ENCODE measurements around the gene FAM177B.

FAM177B gene

DNA sequence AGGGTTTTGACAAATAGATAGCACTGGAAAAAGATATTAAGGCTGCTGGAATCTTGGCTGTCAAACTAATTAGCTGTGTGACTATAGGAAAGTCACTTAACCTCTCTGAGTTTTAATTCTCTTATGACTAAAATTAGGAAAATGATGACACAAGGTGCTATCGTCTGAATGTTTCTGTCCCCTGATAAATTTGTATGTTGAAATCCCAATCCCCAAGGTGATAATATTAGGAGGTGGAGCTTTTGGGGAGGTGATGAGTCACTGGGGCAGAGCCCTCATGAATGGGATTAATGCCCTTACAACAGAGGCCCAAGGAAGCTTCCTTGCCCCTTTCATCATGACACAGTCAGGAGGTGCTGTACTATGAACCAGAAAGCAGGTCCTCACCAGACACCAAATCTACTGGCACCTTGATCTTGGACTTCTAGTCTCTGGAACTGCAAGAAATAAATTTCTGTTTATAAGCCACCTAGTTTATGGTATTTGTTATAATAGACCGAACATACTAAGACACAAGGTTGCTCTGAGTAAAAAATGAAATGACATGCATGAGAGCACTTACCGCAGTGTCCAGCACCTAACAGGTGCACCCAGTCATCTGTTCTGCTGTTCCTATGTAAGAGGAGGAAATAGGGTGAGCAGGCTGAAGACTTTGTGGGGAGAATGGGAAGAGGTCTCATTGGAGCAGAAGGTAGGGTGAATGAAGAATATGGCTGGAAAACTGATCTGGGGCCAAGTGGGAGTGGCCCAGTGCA lies 51.6 kb downstream of the FAM177B start:
- H3K4me1 ChIP-seq (ENCODE audit: control insufficient read depth, low read depth, low read length) = no peaks in the 10 kb centered on the region
- H3K27ac ChIP-seq (ENCODE audit: low read length) = no peak overlapping the region
- no peak overlapping the region for H3K9ac ChIP-seq (ENCODE audit: low read length)
- no peaks in the 10 kb centered on the region for H3K27me3 ChIP-seq (ENCODE audit: control insufficient read depth, insufficient read depth, low read length)
- H3K36me3 ChIP-seq (ENCODE audit: control insufficient read depth, low read depth, low read length) = no peaks in the 10 kb centered on the region
- H3K9me3 ChIP-seq (ENCODE audit: control insufficient read depth, low read depth, low read length) = no peaks in the 10 kb centered on the region
- no peak overlapping the region for H3K4me3 ChIP-seq (ENCODE audit: low read length)

GRCh38 chr1:222790115-222790514 lies 53.1 kb downstream of the FAM177B start:
- Histone ChIP-seq H3K27me3 (ENCODE audit: control insufficient read depth, insufficient read depth, low read length) (no peaks in the 10 kb centered on the region), H3K9me3 (ENCODE audit: control insufficient read depth, low read depth, low read length) (no peaks in the 10 kb centered on the region), H3K9ac (ENCODE audit: low read length) (no peak overlapping the region), H3K27ac (ENCODE audit: low read length) (no peak overlapping the region), H3K4me3 (ENCODE audit: low read length) (no peak overlapping the region), H3K36me3 (ENCODE audit: control insufficient read depth, low read depth, low read length) (no peaks in the 10 kb centered on the region), H3K4me1 (ENCODE audit: control insufficient read depth, low read depth, low read length) (no peaks in the 10 kb centered on the region)

GRCh38 chr1:222790520-222790919 lies 53.5 kb downstream of the FAM177B start:
- Histone ChIP-seq H3K27me3 (ENCODE audit: control insufficient read depth, insufficient read depth, low read length) (no peaks in the 10 kb centered on the region), H3K4me1 (ENCODE audit: control insufficient read depth, low read depth, low read length) (no peaks in the 10 kb centered on the region)

DNA sequence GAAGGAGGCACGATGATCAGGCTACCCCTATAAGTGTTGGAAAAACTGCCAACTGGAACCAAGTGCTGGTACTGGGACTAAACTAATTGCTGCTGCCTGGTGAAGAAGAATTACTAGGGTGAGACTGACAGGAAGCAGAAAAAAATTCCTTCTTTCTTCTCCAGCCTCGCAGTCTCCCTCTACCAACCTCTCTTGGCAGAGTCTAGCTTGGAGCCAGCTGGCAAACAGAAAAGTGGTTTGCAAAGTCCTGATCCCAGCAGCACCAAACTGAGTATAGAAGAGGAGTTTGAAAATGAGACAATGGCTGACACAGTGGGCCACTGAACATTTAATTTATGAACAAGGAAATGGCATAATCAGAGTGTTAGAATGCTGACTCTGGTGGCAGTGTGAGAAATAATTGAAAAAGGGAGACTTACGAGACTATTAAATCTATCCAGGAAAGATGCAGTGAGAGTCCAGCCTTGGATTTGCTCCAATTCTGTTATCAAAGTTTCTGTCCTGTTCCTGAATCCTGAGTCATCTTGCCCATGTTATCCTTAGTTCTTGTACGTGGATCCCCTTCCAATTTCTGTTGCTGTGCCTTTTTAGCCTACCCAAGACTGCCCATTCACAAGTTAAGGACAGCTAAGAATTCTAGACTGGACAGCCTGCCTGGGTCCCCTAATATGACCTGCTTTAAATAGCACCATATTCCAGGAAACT lies 54.2 kb downstream of the FAM177B start:
- H3K27ac ChIP-seq (ENCODE audit: low read length) = no peak overlapping the region
- H3K9ac ChIP-seq (ENCODE audit: low read length) = no peak overlapping the region
- H3K4me1 ChIP-seq (ENCODE audit: control insufficient read depth, low read depth, low read length) = no peaks in the 10 kb centered on the region
- H3K4me3 ChIP-seq (ENCODE audit: low read length) = no peak overlapping the region
- H3K36me3 ChIP-seq (ENCODE audit: control insufficient read depth, low read depth, low read length) = no peaks in the 10 kb centered on the region
- no peaks in the 10 kb centered on the region for H3K9me3 ChIP-seq (ENCODE audit: control insufficient read depth, low read depth, low read length)
- H3K27me3 ChIP-seq (ENCODE audit: control insufficient read depth, insufficient read depth, low read length) = no peaks in the 10 kb centered on the region

More at GRCh38 chr1:222790520-222790919, 53.5 kb downstream of the FAM177B start:
- Histone ChIP-seq H3K27ac (ENCODE audit: low read length) (no peak overlapping the region), H3K9me3 (ENCODE audit: control insufficient read depth, low read depth, low read length) (no peaks in the 10 kb centered on the region), H3K4me3 (ENCODE audit: low read length) (no peak overlapping the region), H3K36me3 (ENCODE audit: control insufficient read depth, low read depth, low read length) (no peaks in the 10 kb centered on the region), H3K9ac (ENCODE audit: low read length) (no peak overlapping the region)

GRCh38 chr1:222792744-222793143 lies 55.7 kb downstream of the FAM177B start:
- Histone ChIP-seq H3K4me3 (ENCODE audit: low read length) (no peak overlapping the region), H3K4me1 (ENCODE audit: control insufficient read depth, low read depth, low read length) (no peaks in the 10 kb centered on the region), H3K27me3 (ENCODE audit: control insufficient read depth, insufficient read depth, low read length) (no peaks in the 10 kb centered on the region), H3K36me3 (ENCODE audit: control insufficient read depth, low read depth, low read length) (no peaks in the 10 kb centered on the region), H3K27ac (ENCODE audit: low read length) (no peak overlapping the region), H3K9ac (ENCODE audit: low read length) (no peak overlapping the region), H3K9me3 (ENCODE audit: control insufficient read depth, low read depth, low read length) (no peaks in the 10 kb centered on the region)

- Histone ChIP-seq H3K36me3 (ENCODE audit: control insufficient read depth, low read depth, low read length) (no peaks in the 10 kb centered on the region), H3K4me1 (ENCODE audit: control insufficient read depth, low read depth, low read length) (no peaks in the 10 kb centered on the region), H3K4me3 (ENCODE audit: low read length) (no peak overlapping the region), H3K9ac (ENCODE audit: low read length) (no peak overlapping the region), H3K27ac (ENCODE audit: low read length) (no peak overlapping the region), H3K27me3 (ENCODE audit: control insufficient read depth, insufficient read depth, low read length) (no peaks in the 10 kb centered on the region), H3K9me3 (ENCODE audit: control insufficient read depth, low read depth, low read length) (no peaks in the 10 kb centered on the region)
Observed at GRCh38 chr1:222794656-222795474, 57.9 kb downstream of the FAM177B start.

- no peaks in the 10 kb centered on the region for H3K9me3 ChIP-seq (ENCODE audit: control insufficient read depth, low read depth, low read length)
- no peaks in the 10 kb centered on the region for H3K4me1 ChIP-seq (ENCODE audit: control insufficient read depth, low read depth, low read length)
- no peaks in the 10 kb centered on the region for H3K27me3 ChIP-seq (ENCODE audit: control insufficient read depth, insufficient read depth, low read length)
- H3K27ac ChIP-seq (ENCODE audit: low read length) = no peak overlapping the region
- no peaks in the 10 kb centered on the region for H3K36me3 ChIP-seq (ENCODE audit: control insufficient read depth, low read depth, low read length)
- H3K9ac ChIP-seq (ENCODE audit: low read length) = no peak overlapping the region
- no peak overlapping the region for H3K4me3 ChIP-seq (ENCODE audit: low read length)
Observed at GRCh38 chr1:222798116-222798515, 61.1 kb downstream of the FAM177B start.

GRCh38 chr1:222798975-222799374 lies 62.0 kb downstream of the FAM177B start:
- Histone ChIP-seq H3K9me3 (ENCODE audit: control insufficient read depth, low read depth, low read length) (no peaks in the 10 kb centered on the region), H3K9ac (ENCODE audit: low read length) (no peak overlapping the region), H3K4me3 (ENCODE audit: low read length) (no peak overlapping the region), H3K36me3 (ENCODE audit: control insufficient read depth, low read depth, low read length) (no peaks in the 10 kb centered on the region), H3K27me3 (ENCODE audit: control insufficient read depth, insufficient read depth, low read length) (no peaks in the 10 kb centered on the region), H3K4me1 (ENCODE audit: control insufficient read depth, low read depth, low read length) (no peaks in the 10 kb centered on the region), H3K27ac (ENCODE audit: low read length) (no peak overlapping the region)

All from iPS-18a (cell line).